NCI-H1417 (cell line): Measurements from ENCODE around the gene NPC2.
"Not testable (repeated sequence)": the region's sequence is repeated elsewhere in the genome, so short reads cannot be mapped to it uniquely, and the experiment has no call there.

Experiments used
- DNase-seq, 3 experiments: peaks; one replicate each; lab custom pipeline; 2025; lab: John Stamatoyannopoulos, UW

NPC2 gene

GRCh38 chr14:74472601-74473000 lies 20.5 kb downstream of the NPC2 start:
- DNase-seq, result no peak

GRCh38 chr14:74469548-74470518 lies 23.3 kb downstream of the NPC2 start:
- DNase-seq, result no peak

GRCh38 chr14:74468513-74468912 lies 24.6 kb downstream of the NPC2 start:
- no peak for DNase-seq

- no peak for DNase-seq
These were observed 27.8 kb downstream of the NPC2 start for GRCh38 chr14:74465335-74465734.

- no peak for DNase-seq
These were observed 28.3 kb downstream of the NPC2 start for GRCh38 chr14:74464785-74465184.

- DNase-seq, result no peak
These were observed 29.4 kb downstream of the NPC2 start for GRCh38 chr14:74463697-74464096.

GRCh38 chr14:74462993-74463392 lies 30.1 kb downstream of the NPC2 start:
- no peak for DNase-seq

GRCh38 chr14:74459976-74460375 lies 33.1 kb downstream of the NPC2 start:
- no peak for DNase-seq

- peak in 1 of 3 experiments; percentile 8 for DNase-seq
These were observed 33.7 kb downstream of the NPC2 start for GRCh38 chr14:74459289-74459946.

- DNase-seq, result peak in 1 of 3 experiments; percentile 33
These were observed 35.6 kb downstream of the NPC2 start for GRCh38 chr14:74457565-74457895.

GRCh38 chr14:74456684-74457564 lies 36.2 kb downstream of the NPC2 start:
- no peak for DNase-seq

GRCh38 chr14:74454397-74454796 lies 38.7 kb downstream of the NPC2 start:
- not testable (repeated sequence) for DNase-seq

- no peak for DNase-seq
These were observed 48.2 kb downstream of the NPC2 start for GRCh38 chr14:74444866-74445265.

- DNase-seq, result no peak
These were observed 50.3 kb downstream of the NPC2 start for GRCh38 chr14:74442757-74443156.

GRCh38 chr14:74441113-74441512 lies 52.0 kb downstream of the NPC2 start:
- DNase-seq, result no peak

GRCh38 chr14:74438351-74438915 lies 54.7 kb downstream of the NPC2 start:
- DNase-seq, result no peak

GRCh38 chr14:74437496-74438053 lies 55.5 kb downstream of the NPC2 start:
- no peak for DNase-seq

- no peak for DNase-seq
These were observed 58.8 kb downstream of the NPC2 start for GRCh38 chr14:74434294-74434693.

- no peak for DNase-seq
These were observed 63.1 kb downstream of the NPC2 start for GRCh38 chr14:74429991-74430390.
